ENCODE results near the gene KNSTRN.

KNSTRN gene

DNA sequence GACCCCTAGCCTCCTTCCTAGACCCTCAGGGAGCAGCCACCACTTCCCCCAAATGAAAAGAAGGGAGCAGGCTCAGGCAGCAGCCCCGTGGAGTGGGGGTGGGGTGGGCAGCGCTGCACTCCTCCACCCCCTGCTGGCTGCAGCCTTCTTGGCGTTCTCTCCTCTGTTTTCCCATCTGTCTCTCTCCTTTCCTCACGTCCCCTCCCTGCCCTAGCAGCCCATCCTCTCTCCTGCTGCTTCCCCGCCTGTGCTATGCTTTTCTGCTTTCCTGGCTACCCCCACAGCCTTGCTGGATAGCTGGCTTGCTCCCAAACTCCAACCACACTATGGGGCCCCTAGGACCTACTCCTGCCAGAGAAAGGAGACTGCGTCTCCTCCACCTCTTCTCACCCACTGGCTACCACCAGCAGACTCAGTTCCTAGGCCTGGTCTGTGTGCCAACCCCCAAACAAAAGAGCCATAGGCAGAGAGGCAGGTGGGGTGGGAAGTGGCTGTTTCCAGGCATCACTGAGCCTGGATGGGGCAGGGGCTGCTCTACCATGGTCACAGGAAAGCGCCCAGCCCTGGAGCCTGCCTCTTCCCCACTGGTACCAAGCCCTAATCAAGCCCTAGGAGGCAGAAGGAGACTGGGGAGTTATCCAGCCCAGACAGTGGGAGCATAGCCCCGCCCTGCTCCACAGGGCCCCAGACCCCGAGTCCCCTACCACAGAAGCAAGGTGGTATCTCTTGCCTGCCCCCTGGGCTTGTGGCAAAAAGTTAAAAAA, 27.9 kb upstream of the KNSTRN start:
- TF ChIP-seq ZNF274 (IDR thresholded peaks at IDR 0.05; ENCODE audit: low read depth, low read length) = no peak
- H3K4me3 ChIP-seq (ENCODE audit: low read length) = no peak overlapping the region

DNA sequence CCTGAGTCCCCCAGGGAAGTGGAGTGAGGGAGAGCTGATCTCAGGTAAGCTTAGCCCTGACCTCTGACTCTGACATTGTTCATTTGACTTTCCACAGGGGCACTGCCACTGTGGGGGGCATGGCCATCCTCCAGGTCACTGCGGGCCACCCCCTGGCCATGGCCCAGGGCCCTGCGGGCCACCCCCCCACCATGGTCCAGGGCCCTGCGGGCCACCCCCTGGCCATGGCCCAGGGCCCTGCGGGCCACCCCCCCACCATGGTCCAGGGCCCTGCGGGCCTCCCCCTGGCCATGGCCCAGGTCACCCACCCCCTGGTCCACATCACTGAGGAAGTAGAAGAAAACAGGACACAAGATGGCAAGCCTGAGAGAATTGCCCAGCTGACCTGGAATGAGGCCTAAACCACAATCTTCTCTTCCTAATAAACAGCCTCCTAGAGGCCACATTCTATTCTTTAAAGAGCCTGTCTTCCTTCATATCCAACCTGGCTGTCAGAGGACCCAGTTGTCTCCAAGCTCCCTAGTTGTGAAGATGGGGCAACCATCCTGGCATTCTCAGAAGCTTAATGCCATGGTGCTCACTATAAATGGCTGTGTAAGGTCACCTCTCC, 26.4 kb upstream of the KNSTRN start:
- no peak for TF ChIP-seq ZNF274 (IDR thresholded peaks at IDR 0.05; ENCODE audit: low read depth, low read length)
- no peak overlapping the region for H3K4me3 ChIP-seq (ENCODE audit: low read length)

DNA sequence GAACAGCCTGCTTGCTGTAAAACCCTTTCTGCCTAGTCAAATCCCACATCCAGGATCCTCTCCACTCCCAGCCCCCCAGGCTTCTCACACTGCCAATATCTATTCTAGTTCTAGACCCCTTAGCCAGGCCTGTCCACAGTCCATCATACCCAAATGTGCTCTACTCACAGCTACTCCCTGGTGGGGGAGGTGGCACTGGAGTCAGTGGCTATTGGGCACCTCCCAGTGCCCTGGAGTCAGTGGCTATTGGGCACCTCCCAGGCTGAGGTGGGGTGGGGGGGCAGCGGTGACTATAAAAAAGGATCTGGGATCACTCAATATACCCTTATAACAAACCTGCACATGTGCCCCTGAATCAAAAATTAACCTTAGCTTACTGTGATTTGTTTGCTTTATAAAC, 25.3 kb upstream of the KNSTRN start:
- TF ChIP-seq ZNF274 (IDR thresholded peaks at IDR 0.05; ENCODE audit: low read depth, low read length) = no peak
- H3K4me3 ChIP-seq (ENCODE audit: low read length) = no peak overlapping the region

DNA sequence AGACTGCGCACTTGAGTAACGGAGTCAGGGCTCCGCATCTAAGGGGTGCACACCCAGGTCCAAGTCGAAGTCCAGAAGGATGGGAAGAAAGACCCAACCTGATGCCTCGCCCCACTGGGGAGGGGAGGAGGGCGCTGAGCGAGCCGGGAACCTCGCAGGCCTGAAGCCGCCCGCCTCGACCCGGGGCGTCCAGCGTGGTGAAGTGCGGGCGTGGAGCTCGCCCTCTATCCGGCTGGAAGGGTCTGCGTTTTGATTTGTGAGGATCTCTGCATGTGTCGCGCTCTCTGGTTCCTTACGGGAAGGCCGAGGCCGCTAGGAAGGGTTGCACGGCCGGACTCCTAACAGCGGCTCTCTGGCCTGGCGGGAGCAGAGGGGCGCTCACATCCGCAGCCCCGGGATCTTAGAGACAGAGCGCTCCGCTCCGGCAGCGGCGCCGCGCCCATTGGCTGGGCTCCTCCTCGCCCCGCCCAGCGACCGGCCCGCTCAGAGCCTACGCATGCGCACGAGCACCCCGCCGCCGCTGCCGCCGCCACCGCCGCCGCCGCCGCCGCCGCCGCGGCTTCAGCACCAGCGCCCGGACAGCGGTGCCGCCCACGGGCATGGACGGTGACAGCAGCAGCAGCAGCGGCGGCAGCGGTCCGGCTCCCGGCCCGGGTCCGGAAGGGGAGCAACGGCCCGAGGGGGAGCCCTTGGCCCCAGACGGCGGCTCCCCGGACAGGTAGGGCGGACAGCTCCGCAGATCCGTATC, 24.6 kb upstream of the KNSTRN start, which contains the start of gene DISP2:
TSS of gene DISP2 (plus strand) at position 497 of the 748 bp plus-strand sequence. CDS start at position 600, 103 bp downstream.
- no peak for TF ChIP-seq ZNF274 (IDR thresholded peaks at IDR 0.05; ENCODE audit: low read depth, low read length)
- peak within 1 kb of the TSS; percentile 72 for H3K4me3 ChIP-seq (ENCODE audit: low read length)

DNA sequence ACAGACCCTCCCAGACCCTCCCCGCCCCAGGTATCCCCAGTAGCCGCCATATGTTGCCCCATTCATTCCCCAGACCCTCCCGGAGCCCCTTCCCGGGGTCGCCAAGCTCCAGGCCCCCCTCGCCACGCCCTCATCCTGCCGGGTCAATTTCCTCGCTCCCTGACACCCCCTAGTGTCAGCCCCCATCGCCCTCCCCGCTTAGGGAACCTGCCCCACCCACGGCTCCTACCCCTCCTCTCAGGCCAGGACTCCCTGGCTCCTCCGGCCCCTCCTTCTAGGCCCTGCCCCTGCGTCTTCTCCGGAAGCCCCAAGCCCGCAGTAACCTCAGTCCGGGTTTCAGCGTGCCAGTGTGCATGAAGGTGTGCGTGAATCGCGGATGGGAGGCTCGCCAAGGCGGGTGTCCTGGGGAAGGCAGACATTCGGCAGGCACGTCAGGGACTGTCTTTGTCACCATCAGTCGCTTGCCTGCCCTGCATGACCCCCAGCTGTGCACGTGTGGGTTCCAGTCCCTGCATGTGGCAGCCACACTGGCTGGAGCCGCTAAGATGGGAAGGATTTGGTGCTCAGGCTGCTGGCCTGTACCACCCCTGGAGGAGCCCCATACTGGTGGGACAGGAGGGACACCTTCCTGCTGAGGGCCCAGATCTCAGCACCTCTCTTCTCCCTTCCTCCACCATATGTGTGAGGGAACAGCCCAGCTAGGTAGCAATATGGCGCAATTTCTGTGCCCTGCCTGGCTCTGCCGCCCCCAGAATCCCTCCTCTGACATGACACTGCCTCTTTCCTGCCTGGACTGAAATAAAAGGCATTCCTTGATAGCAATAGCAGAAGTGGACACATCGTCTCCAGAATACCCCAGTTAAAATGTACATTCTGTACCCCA, 23.8 kb upstream of the KNSTRN start:
- peak overlapping the region; percentile 72 for H3K4me3 ChIP-seq (ENCODE audit: low read length)
- TF ChIP-seq ZNF274 (IDR thresholded peaks at IDR 0.05; ENCODE audit: low read depth, low read length) = no peak

DNA sequence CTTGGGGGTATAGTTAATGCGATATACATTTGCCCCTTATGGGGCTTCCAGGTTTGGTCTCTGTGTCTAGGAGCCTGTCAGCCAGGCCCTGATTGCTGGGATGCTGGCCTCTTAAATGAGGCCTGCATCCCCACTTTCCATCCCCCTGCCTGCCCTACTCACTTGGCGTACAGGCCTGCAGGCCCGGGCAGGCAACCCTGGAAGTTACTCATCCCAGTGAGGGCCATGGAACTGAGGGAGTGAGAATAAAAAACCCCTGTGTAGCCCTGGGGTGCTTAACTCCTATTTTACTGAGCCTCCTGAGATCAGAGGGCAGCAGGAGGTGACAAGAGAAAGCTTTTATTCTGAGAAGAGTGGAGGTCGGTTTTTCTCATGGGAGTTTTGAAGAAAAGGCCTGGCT, 22.5 kb upstream of the KNSTRN start:
- no peak overlapping the region for H3K4me3 ChIP-seq (ENCODE audit: low read length)
- no peak for TF ChIP-seq ZNF274 (IDR thresholded peaks at IDR 0.05; ENCODE audit: low read depth, low read length)

DNA sequence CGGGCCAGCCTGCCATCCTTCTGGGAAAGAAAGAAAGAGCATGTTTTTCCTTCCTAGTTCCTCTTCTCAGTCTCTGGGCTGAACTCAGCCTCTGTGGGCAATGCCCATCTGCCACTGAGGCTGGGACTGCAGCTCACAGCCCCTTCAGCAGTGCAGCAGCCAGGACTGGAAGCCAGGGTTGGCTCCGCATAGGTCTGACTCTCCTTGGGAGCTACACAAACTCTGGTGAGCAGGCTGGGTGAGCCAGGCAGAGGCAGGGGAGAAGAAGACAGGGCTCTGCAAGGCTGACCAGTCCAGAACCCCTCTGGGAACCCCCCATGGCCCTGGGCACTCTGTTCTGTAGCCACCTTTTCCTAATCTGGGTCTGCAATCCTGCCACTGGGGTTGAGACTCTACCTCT, 20.9 kb upstream of the KNSTRN start:
- H3K4me3 ChIP-seq (ENCODE audit: low read length) = no peak overlapping the region
- no peak for TF ChIP-seq ZNF274 (IDR thresholded peaks at IDR 0.05; ENCODE audit: low read depth, low read length)

DNA sequence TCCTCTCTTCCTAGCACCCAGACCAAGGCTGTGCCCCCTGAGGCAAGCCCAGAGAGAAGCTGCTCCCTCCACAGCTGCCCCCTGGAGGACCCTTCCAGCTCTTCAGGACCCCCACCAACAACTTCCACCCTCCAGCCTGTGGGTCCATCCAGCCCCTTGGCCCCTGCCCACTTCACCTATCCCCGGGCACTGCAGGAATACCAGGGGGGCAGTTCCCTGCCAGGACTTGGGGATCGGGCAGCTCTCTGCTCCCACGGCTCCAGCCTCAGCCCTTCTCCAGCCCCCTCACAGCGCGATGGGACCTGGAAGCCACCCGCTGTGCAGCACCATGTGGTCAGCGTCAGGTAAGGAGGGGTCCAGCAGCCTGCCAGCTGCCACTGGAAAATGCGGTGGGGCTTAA, 18.9 kb upstream of the KNSTRN start:
- H3K4me3 ChIP-seq (ENCODE audit: low read length) = no peak overlapping the region
- no peak for TF ChIP-seq ZNF274 (IDR thresholded peaks at IDR 0.05; ENCODE audit: low read depth, low read length)

DNA sequence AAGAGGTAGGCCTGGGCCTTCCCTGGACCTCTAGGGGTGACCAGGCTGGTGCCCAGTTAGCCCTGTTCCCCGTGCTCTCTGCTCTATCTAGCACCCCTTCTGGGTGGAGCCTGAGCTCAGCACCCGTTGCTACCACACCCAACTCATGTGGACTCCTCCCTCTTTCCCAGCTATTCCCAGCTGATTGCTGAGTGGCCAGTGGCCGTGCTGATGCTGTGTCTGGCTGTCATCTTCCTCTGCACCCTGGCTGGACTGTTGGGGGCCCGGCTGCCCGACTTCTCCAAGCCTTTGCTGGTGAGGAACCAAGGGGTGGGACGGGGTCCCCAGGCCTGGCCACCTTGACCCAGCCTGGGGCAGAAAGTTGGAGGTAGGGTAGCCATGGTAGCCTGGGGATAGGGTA, 18.3 kb upstream of the KNSTRN start:
- H3K4me3 ChIP-seq (ENCODE audit: low read length) = no peak overlapping the region
- no peak for TF ChIP-seq ZNF274 (IDR thresholded peaks at IDR 0.05; ENCODE audit: low read depth, low read length)

DNA sequence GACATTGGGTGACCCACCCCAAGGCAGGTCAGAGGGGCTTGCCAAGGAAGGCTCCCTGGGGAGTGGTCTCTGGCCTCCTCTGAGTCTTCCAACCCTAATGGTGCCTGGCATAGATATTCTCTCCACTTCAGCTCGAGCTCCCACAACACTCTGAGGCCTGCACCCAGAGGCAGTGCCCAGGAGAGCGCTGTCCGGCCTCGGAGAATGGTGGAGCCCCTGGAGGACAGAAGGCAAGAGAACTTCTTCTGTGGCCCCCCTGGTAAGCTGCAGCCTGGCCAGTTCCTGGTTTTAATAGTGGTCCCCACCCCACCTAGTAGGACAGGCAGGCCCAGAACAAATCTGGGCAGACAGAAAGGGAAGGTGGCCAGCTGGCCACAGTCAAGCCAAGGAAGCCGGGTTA, 17.5 kb upstream of the KNSTRN start:
- H3K4me3 ChIP-seq (ENCODE audit: low read length) = no peak overlapping the region
- no peak for TF ChIP-seq ZNF274 (IDR thresholded peaks at IDR 0.05; ENCODE audit: low read depth, low read length)

DNA sequence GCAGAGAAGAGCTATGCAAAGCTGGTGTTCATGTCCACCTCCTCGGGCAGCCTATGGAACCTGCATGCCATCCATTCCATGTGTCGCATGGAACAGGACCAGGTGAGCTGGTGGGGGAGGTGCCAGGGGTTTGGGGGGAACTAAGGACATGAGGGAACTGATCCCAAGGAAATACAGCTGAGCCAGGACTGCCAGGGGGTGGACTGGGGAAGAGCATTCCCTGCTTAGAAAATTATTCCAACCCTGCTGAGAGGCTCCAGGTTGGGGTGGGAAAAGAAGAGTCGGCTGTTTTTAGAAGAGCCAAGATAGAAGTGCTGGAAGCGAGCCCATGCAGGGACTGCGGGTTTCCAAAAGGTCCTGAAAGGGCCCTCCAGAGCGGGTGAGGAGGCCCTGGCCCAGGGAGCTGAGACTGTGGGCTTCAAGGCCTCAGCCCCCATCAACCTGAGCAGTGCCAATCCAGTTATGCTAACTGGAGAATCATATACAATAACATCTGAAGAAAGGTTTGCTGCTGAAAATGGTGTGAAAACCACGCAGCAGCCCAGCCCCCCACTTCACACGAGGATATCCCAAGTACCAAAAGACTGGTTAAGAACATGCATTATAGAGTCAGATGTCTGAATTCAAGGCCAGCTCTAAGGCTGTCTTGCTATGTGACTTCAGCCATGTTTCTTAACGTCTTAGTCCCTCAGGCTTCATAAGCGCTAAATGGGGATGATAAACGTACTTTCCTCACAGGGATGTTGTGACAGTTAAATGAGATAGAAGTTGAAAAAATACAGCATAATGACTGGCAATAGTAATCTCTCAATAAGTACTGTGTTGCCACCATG, 16.7 kb upstream of the KNSTRN start:
- no peak for TF ChIP-seq ZNF274 (IDR thresholded peaks at IDR 0.05; ENCODE audit: low read depth, low read length)
- no peak overlapping the region for H3K4me3 ChIP-seq (ENCODE audit: low read length)

DNA sequence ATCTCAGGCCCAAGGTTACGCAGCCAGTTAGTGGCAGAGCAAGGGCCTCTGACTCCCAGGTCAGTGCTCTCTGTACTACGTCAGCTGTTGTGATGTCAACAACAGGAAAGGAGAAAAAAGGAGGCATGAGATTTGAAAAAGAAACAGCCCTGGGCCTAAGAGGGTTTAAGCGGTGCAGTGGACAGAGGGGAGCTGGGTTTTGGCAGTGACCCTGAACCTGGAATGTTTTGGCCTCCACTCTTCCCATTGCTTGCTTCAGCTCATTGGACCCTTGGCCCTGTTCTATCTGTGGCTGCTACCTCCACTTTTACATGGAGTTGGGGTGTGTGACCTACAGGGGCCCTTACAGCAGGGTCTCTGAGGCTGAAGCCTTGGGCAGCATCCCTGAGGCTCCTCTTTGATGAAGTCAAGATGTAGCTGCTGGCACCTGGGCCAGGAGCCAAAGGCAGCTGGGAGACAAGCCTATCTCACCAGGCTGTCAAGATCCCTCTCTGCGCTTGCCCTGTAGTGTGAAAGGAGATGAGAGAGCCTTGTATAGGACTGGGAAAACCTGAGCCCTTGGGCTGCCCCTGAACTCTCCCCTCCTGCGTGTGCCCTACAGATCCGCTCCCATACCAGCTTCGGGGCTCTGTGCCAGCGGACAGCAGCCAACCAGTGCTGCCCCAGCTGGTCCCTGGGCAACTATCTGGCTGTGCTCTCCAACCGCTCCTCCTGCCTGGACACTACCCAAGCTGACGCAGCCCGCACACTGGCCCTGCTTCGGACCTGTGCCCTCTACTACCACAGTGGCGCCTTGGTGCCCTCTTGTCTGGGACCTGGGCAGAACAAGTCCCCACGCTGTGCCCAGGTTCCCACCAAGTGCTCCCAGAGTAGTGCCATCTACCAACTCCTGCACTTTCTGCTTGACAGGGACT, 15.8 kb upstream of the KNSTRN start:
- no peak for TF ChIP-seq ZNF274 (IDR thresholded peaks at IDR 0.05; ENCODE audit: low read depth, low read length)
- H3K4me3 ChIP-seq (ENCODE audit: low read length) = no peak overlapping the region
